Mucosa of descending colon (tissue), 3 donors: ENCODE results near the gene RGS2. TPM values are rescaled to one million over a fixed set of nuclear protein-coding genes. Genes with fewer than 3 reads are reported as not detected.

Source experiments
- ATAC-seq: fragments of 200-7000 bp; cut with Tn5 transposase; one replicate; pipeline ENCODE4 v1.9.1; 2020; ENCODE audit warnings: mild to moderate bottlenecking, moderate library complexity
- DNase-seq, 3 donors: peaks; one replicate each; pipeline ENCODE4 v3.0.0-alpha.2; 2020
- H3K36me3 ChIP-seq: fragments of 200-600 bp; one replicate; pipeline ENCODE4 v1.8.0; 2021; ENCODE audit warnings: low read depth, mild to moderate bottlenecking
- H3K4me1 ChIP-seq: fragments of 200-600 bp; one replicate; pipeline ENCODE4 v1.8.0; 2021; ENCODE audit warnings: low read depth, mild to moderate bottlenecking
- H3K4me3 ChIP-seq: fragments of 200-600 bp; one replicate; pipeline ENCODE4 v1.8.0; 2021; ENCODE audit warnings: mild to moderate bottlenecking
- H3K9me3 ChIP-seq: fragments of 200-600 bp; one replicate; pipeline ENCODE4 v1.8.0; 2021; ENCODE audit warnings: mild to moderate bottlenecking
- CTCF ChIP-seq: fragments of 200-600 bp; IDR thresholded peaks from one replicate; pipeline ENCODE4 v1.8.0; 2022; ENCODE audit warnings: antibody characterized with exemption, mild to moderate bottlenecking
- intact Hi-C, 2 donors: fragments of 100-400 bp; cut with DNase I in 1 of 2; cut with micrococcal nuclease in 1 of 2; formaldehyde crosslinking; loops; one replicate each; pipeline versions ENCODE4 v1.11.0 to v1.11.1; 2022; cut with DNase I, micrococcal nuclease
- total RNA-seq, 3 donors: library from RNA; stranded (reverse); fragmentation: NEBNext Ultra II Directional in 2 of 3; extraction: Animal tissue kit (Norgen Biotek cat#: 25700) in 2 of 3; gene quantifications; one replicate each; pipeline versions ENCODE4 v1.2.1 to v1.2.4, GENCODE V29; 2021 to 2023
- donor health status: DM: no; HTN: no; CAD: no; lungs with moderate emphysema.
- donor health status: DM: no; HTN: no; CAD: no.
- donor health status: DM: no; HTN: yes; CAD: no.

The RGS2 gene
- total RNA-seq, 3 donors from 2014 or later, result 13.3 to 153 (median 35.4) TPM

- Histone ChIP-seq H3K36me3 (no peaks in the 10 kb centered on the region), H3K4me3 (no peak overlapping the region), H3K9me3 (no peaks in the 10 kb centered on the region), H3K4me1 (no peaks in the 10 kb centered on the region)
- ATAC-seq, result no peak
- no peak for DNase-seq
- intact Hi-C loops, result no loop called here
- no peak for TF ChIP-seq CTCF
Measured at GRCh38 chr1:192764675-192765074, 44.2 kb upstream of the RGS2 start.

GRCh38 chr1:192766009-192766625, 42.7 kb upstream of the RGS2 start:
- Histone ChIP-seq H3K9me3 (no peaks in the 10 kb centered on the region), H3K4me3 (no peak overlapping the region), H3K36me3 (no peaks in the 10 kb centered on the region), H3K4me1 (no peaks in the 10 kb centered on the region)
- DNase-seq, result no peak
- no peak for ATAC-seq
- no peak for TF ChIP-seq CTCF
- intact Hi-C loops, result no loop called here

- no peaks in the 10 kb centered on the region for H3K36me3 ChIP-seq
- intact Hi-C loops, result no loop called here
- no peaks in the 10 kb centered on the region for H3K9me3 ChIP-seq
- H3K4me1 ChIP-seq, result no peaks in the 10 kb centered on the region
- no peak overlapping the region for H3K4me3 ChIP-seq
- ATAC-seq, result no peak
- TF ChIP-seq CTCF, result no peak
- DNase-seq, result no peak
Measured at GRCh38 chr1:192766876-192767275, 42.0 kb upstream of the RGS2 start.

- no peak for TF ChIP-seq CTCF
- ATAC-seq (no peak), DNase-seq (no peak)
- intact Hi-C loops, result no loop called here
- Histone ChIP-seq H3K4me1 (no peaks in the 10 kb centered on the region), H3K9me3 (no peaks in the 10 kb centered on the region), H3K4me3 (no peak overlapping the region), H3K36me3 (no peaks in the 10 kb centered on the region)
Measured at GRCh38 chr1:192767798-192768197, 41.0 kb upstream of the RGS2 start.

- TF ChIP-seq CTCF, result no peak
- no peak overlapping the region for H3K4me3 ChIP-seq
Measured at GRCh38 chr1:192768463-192768862, 40.4 kb upstream of the RGS2 start.

GRCh38 chr1:192771341-192771740, 37.5 kb upstream of the RGS2 start:
- TF ChIP-seq CTCF, result no peak
- intact Hi-C loops, result no loop called here

More at GRCh38 chr1:192768463-192768862, 40.4 kb upstream of the RGS2 start:
- ATAC-seq, result no peak
- Histone ChIP-seq H3K9me3 (no peaks in the 10 kb centered on the region), H3K36me3 (no peaks in the 10 kb centered on the region), H3K4me1 (no peaks in the 10 kb centered on the region)
- DNase-seq, result no peak
- intact Hi-C loops, result no loop called here

More at GRCh38 chr1:192771341-192771740, 37.5 kb upstream of the RGS2 start:
- no peaks in the 10 kb centered on the region for H3K9me3 ChIP-seq
- ATAC-seq (no peak), DNase-seq (no peak)
- H3K4me1 ChIP-seq, result no peaks in the 10 kb centered on the region
- no peaks in the 10 kb centered on the region for H3K36me3 ChIP-seq
- H3K4me3 ChIP-seq, result no peak overlapping the region
